HG03342 (cell line): ENCODE data around the gene CLDND1.
A peak's percentile ranks its signal among the peaks of the same experiment; 100 is the strongest.

Source experiments
- ATAC-seq: cut with Tn5 transposase; IDR thresholded peaks from one replicate; pipeline ENCODE4 v1.9.1; 2021; ENCODE audit warnings: mild to moderate bottlenecking, moderate library complexity; ENCODE audit not compliant: unreplicated experiment

CLDND1 gene

GRCh38 chr3:98552232-98553020 lies 29.7 kb upstream of the CLDND1 start:
- no peak for ATAC-seq

- no peak for ATAC-seq
Measured at GRCh38 chr3:98551754-98552153, 29.1 kb upstream of the CLDND1 start.

- ATAC-seq = no peak
Measured at GRCh38 chr3:98551236-98551635, 28.5 kb upstream of the CLDND1 start.

- no peak for ATAC-seq
Measured at GRCh38 chr3:98550833-98551232, 28.1 kb upstream of the CLDND1 start.

GRCh38 chr3:98548544-98548943 lies 25.8 kb upstream of the CLDND1 start:
- ATAC-seq = no peak

GRCh38 chr3:98545940-98546339 lies 23.2 kb upstream of the CLDND1 start:
- no peak for ATAC-seq

- no peak for ATAC-seq
Measured at GRCh38 chr3:98542623-98543022, 19.9 kb upstream of the CLDND1 start.

GRCh38 chr3:98541695-98542094 lies 19.0 kb upstream of the CLDND1 start:
- no peak for ATAC-seq

- ATAC-seq = peak; percentile 41
Measured at GRCh38 chr3:98540346-98540745, 17.6 kb upstream of the CLDND1 start.

GRCh38 chr3:98536456-98537017 lies 13.8 kb upstream of the CLDND1 start:
- peak; percentile 69 for ATAC-seq

- no peak for ATAC-seq
Measured at GRCh38 chr3:98534734-98535133, 12.0 kb upstream of the CLDND1 start.

GRCh38 chr3:98534168-98534567 lies 11.5 kb upstream of the CLDND1 start:
- no peak for ATAC-seq

GRCh38 chr3:98532709-98533571 lies 10.2 kb upstream of the CLDND1 start:
- no peak for ATAC-seq

GRCh38 chr3:98532275-98532637 lies 9.6 kb upstream of the CLDND1 start:
- ATAC-seq = no peak

- ATAC-seq = peak; percentile 34
Measured at GRCh38 chr3:98531622-98532274, 9.0 kb upstream of the CLDND1 start, which contains the start of gene GPR15. Gene GPR15, plus strand, starts transcription at chr3:98531978. Its CDS starts 56 bp downstream, at chr3:98532034.

- ATAC-seq = no peak
Measured at GRCh38 chr3:98530676-98531075, 8.0 kb upstream of the CLDND1 start.

GRCh38 chr3:98529856-98530459 lies 7.3 kb upstream of the CLDND1 start:
- ATAC-seq = no peak

- ATAC-seq = no peak
Measured at GRCh38 chr3:98528474-98529346, 6.0 kb upstream of the CLDND1 start.

- ATAC-seq = no peak
Measured at GRCh38 chr3:98525494-98525893, 2.8 kb upstream of the CLDND1 start.
